ENCODE measurements around the gene ROR2. TPM values are rescaled to one million over a fixed set of nuclear protein-coding genes. Genes with fewer than 3 reads are reported as not detected.

Gene ROR2
- total and polyA plus RNA-seq, 2 of the 13 experiments (the other 11 are each of a cell fraction or from before 2014, with no cell fraction given) = not detected

- no peaks in the 10 kb centered on the region for H4K20me1 ChIP-seq (ENCODE audit: insufficient read depth, low read length)
- DNase-seq (ENCODE audit: low spot score) = no peak
- ChIA-PET POLR2A (no interaction called here), CTCF (ENCODE audit: low intra/inter-chr PET ratio, low total read pairs) (no interaction called here)
- no peak overlapping the region for H3K4me3 ChIP-seq (replicated peaks in 1 of 3; ENCODE audit: insufficient read depth in 1 of 3, low read depth in 2 of 3, low read length in 3 of 3)
- H3K9ac ChIP-seq (ENCODE audit: insufficient read depth, low read depth, low read length) = no peak overlapping the region
- FAIRE-seq = no peak
- H3K4me2 ChIP-seq (ENCODE audit: low read depth, low read length) = no peak overlapping the region
- in situ Hi-C loops (cut with HindIII; ENCODE audit: extremely low pct_ligation_motif_present, low pct_unique_long_range_greater_than_20kb) = no loop called here
- H3K4me1 ChIP-seq (ENCODE audit: insufficient read depth, low read length) = no peaks in the 10 kb centered on the region
- no peaks in the 10 kb centered on the region for H3K79me2 ChIP-seq (ENCODE audit: insufficient read depth, low read length)
- H3K27ac ChIP-seq (ENCODE audit: extremely low read length, insufficient read depth, low read length) = no peak overlapping the region
- WGBS (ENCODE audit: low lambda C conversion rate) = 22% methylated on average over 4 of the region's 4 CpGs
- no peak overlapping the region for H2AFZ ChIP-seq (ENCODE audit: low read length)
- no peaks in the 10 kb centered on the region for H3K36me3 ChIP-seq (replicated peaks in 1 of 2; ENCODE audit: control insufficient read depth in 1 of 2, insufficient read depth in 2 of 2, low read length in 2 of 2)
- no peaks in the 10 kb centered on the region for H3K9me3 ChIP-seq (ENCODE audit: low read length)
- no peak for ATAC-seq
- peaks cover 0 to 33% of the 10 kb centered on the region in 2 experiments; a peak in 3 of 5 replicates for H3K27me3 ChIP-seq (ENCODE audit: control insufficient read depth in 1 of 2, insufficient read depth in 2 of 2, low read length in 2 of 2)
- intact Hi-C loops (cut with micrococcal nuclease; ENCODE audit: unreplicated experiment) = no loop called here
- no TSS peak for BruUV-seq (replicated peaks)
- TF ChIP-seq MAZ (IDR thresholded peaks at IDR 0.05; ENCODE audit: borderline replicate concordance, low read depth, low read length) (no peak), MAZ (CRISPR knock-in tag; IDR thresholded peaks at IDR 0.05; ENCODE audit: low read depth) (no peak), ZNF644 (CRISPR knock-in tag; IDR thresholded peaks at IDR 0.05; ENCODE audit: low read depth) (no peak), NPAS2 (CRISPR knock-in tag; IDR thresholded peaks at IDR 0.05; ENCODE audit: borderline replicate concordance) (no peak), PRPF4 (IDR thresholded peaks at IDR 0.05; ENCODE audit: low read depth, low read length, poor library complexity, severe bottlenecking) (no peak), ZUFSP (CRISPR knock-in tag; IDR thresholded peaks at IDR 0.05; ENCODE audit: borderline replicate concordance) (no peak), EEA1 (CRISPR knock-in tag; IDR thresholded peaks at IDR 0.05; ENCODE audit: borderline replicate concordance) (no peak), MAF1 (CRISPR knock-in tag; IDR thresholded peaks at IDR 0.05; ENCODE audit: borderline replicate concordance) (no peak), ZBTB44 (CRISPR knock-in tag; IDR thresholded peaks at IDR 0.05) (no peak)
These were observed 86.6 kb downstream of the ROR2 start for GRCh38 chr9:91863469-91863868.
